ENCODE measurements around the gene ZNF385B. TPM values are rescaled to one million over a fixed set of nuclear protein-coding genes. Genes with fewer than 3 reads are reported as not detected.

Gene ZNF385B
- total and polyA plus RNA-seq, 12 donors = 2.0 to 15.3 (median 8.4) TPM

DNA sequence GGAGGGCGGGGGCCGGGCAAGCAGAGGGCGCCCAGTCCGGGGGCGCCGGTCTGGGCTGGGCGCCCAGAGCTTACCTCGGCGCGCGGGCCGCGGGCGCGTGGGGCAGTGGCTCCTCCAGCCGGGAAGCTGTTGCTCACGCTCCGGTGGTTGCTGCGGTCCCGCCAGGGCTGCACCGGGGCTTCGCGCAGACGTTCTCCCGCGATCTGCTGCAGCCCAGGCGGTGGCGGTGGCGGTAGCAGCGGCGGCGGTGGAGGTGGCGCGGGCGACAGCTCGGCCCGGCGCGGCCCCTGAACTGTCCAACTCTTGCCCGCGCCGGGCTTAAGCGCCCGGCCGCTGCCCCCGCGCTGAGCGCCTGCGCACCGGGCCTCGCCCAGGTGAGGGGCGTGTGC, 391 bp downstream of the ZNF385B start:
- DNase-seq = peak in 6 of 7 donors; percentile 10 to 38 (median 32)
- no peaks in the 10 kb centered on the region for H3K36me3 ChIP-seq (replicated peaks in 1 of 2)
- no peaks in the 10 kb centered on the region for H3K27me3 ChIP-seq
- H3K27ac ChIP-seq = peak overlapping the region in 2 of 5 donors; percentile 10 to 73
- H3K4me3 ChIP-seq = peak overlapping the region in 2 of 4 donors; percentile 24 to 56
- H3K9me3 ChIP-seq (replicated peaks in 1 of 3) = no peaks in the 10 kb centered on the region
- WGBS, 4 donors = 0 to 2% (median 0%) methylated on average over 3 to 52 of the region's 52 CpGs; no CpG with 5 or more reads in 1 of the 4 donors
- H3K4me1 ChIP-seq (replicated peaks in 1 of 2) = peaks cover 0 to 7% of the 10 kb centered on the region in 2 donors
- TF ChIP-seq CTCF (IDR thresholded peaks at IDR 0.05) (no peak), POLR2A (IDR thresholded peaks at IDR 0.05) (no peak)
- intact Hi-C loops (cut with DNase I) = no loop called here

GRCh38 chr2:179860255-179861026, 971 bp downstream of the ZNF385B start:
- no peak for TF ChIP-seq POLR2A (IDR thresholded peaks at IDR 0.05)
- no peak for TF ChIP-seq CTCF (IDR thresholded peaks at IDR 0.05)
- no peaks in the 10 kb centered on the region for H3K9me3 ChIP-seq (replicated peaks in 1 of 3)
- peak overlapping the region in 2 of 4 donors; percentile 24 to 56 for H3K4me3 ChIP-seq
- H3K27me3 ChIP-seq = no peaks in the 10 kb centered on the region
- H3K36me3 ChIP-seq (replicated peaks in 1 of 2) = no peaks in the 10 kb centered on the region
- H3K27ac ChIP-seq = peak overlapping the region in 3 of 5 donors; percentile 1 to 73 (median 10)
- intact Hi-C loops (cut with DNase I) = no loop called here
- 13 to 27% (median 20%) methylated on average over 20 to 34 of the region's 34 CpGs for WGBS, 4 donors
- DNase-seq = peak in 5 of 7 donors; percentile 6 to 28 (median 15)
- H3K4me1 ChIP-seq (replicated peaks in 1 of 2) = peaks cover 0 to 7% of the 10 kb centered on the region in 2 donors

DNA sequence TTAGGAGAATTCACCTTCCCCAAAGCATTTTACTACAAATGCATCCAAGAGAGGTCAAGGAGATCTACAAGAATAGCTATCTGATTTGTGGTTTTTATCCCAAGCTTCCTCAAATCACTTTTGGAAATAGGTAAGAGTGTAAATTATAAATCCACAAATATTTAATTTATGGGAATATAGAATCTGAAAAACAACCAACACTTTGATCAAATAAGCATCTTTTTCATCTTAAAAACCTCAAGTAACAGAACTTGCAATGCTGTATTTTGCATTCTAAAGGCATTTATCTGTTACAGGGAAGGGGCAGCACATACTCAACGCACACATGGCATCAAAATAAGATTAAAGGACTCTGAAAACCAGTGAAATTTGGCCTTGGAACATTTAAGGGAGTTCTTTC, 1.9 kb downstream of the ZNF385B start:
- Histone ChIP-seq H3K27me3 (no peaks in the 10 kb centered on the region), H3K36me3 (replicated peaks in 1 of 2) (no peaks in the 10 kb centered on the region), H3K4me1 (replicated peaks in 1 of 2) (peaks cover 0 to 7% of the 10 kb centered on the region in 2 donors), H3K27ac (no peak overlapping the region), H3K4me3 (peak overlapping the region in 1 of 4 donors; percentile 56), H3K9me3 (replicated peaks in 1 of 3) (no peaks in the 10 kb centered on the region)
- no peak for DNase-seq
- intact Hi-C loops (cut with DNase I) = no loop called here
- TF ChIP-seq CTCF (IDR thresholded peaks at IDR 0.05) (no peak), POLR2A (IDR thresholded peaks at IDR 0.05) (no peak)
- 60 to 83% (median 70%) methylated on average over 1 of the region's 1 CpG for WGBS, 4 donors

GRCh38 chr2:179857236-179857635, 4.2 kb downstream of the ZNF385B start:
- intact Hi-C loops (cut with DNase I) = no loop called here
- Histone ChIP-seq H3K9me3 (replicated peaks in 1 of 3) (no peaks in the 10 kb centered on the region), H3K27ac (no peak overlapping the region), H3K36me3 (replicated peaks in 1 of 2) (no peaks in the 10 kb centered on the region), H3K4me1 (replicated peaks in 1 of 2) (peaks cover 0 to 7% of the 10 kb centered on the region in 2 donors), H3K4me3 (no peak overlapping the region), H3K27me3 (no peaks in the 10 kb centered on the region)
- WGBS, 4 donors = 66 to 80% (median 79%) methylated on average over 4 of the region's 4 CpGs
- no peak for DNase-seq
- TF ChIP-seq CTCF (IDR thresholded peaks at IDR 0.05) (no peak), POLR2A (IDR thresholded peaks at IDR 0.05) (no peak)

Measured in adrenal gland (tissue), 12 donors.